ENCODE data around the gene VWC2.
"Not testable (repeated sequence)": the region's sequence is repeated elsewhere in the genome, so short reads cannot be mapped to it uniquely, and the experiment has no call there.

VWC2 gene

GRCh38 chr7:49851614-49851934, 78.1 kb downstream of the VWC2 start:
- DNase-seq (ENCODE audit: low read depth): not testable (repeated sequence)

DNA sequence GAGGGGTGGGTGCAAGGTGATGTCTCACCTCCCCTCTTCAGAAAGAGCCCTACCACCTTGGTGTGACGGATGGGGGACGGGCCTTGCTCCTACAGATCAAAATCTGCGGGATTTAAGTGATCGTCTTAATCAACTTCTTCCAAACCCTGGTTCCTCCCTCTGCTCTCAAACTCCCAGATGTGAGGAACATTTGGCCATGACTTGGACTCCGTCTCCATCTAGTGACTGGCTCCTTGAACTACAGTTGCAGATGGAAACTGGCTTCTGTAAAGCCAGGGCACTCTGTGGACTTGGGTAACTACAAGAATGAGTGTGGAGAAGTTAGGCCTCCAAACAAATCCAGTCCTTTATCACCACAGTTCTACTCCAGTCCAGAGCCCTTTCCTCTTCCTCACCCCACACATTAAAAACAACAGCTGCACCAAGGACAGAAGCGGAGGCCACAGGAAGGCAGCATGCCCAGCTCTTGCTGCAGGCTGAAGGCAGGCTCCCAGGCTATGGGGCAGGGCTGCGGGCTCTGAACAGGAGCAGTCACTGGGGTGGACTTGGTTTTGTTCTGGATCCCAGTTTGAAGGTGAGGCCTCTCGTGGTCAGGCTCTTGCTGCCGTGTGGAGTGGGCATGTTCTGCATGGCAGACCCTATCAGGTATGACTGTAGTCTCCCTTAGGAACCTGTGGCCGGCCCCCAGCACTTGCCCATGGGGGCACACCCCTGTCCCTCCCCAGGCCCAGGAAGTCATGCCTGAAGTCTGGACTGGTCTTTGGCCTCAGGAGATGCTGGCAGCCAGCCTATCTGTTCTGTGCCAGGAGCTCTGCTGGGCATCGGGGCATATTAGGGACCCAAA, 79.4 kb downstream of the VWC2 start:
- no peak for DNase-seq (ENCODE audit: low read depth)

GRCh38 chr7:49855281-49855980, 82.0 kb downstream of the VWC2 start:
- DNase-seq (ENCODE audit: low read depth): no peak

DNA sequence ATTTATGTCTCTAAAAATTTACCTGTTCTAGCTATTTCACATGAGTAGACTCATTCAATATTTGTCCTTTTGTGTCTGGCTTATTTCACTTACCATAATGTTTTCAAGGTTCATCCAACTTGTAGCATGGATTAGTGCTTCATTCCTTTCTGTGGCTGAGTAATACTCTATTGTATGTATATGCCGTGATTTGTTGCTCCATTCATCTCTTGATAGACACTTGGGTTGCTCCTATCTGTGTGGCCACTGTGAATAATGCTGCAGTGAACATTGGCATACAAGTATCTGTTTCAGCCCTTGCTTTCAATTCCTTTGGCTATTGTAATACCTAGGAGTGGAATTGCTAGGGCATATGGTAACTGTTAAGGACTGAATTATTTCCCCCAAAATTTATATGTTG, 86.9 kb downstream of the VWC2 start:
- DNase-seq (ENCODE audit: low read depth): no peak

- no peak for DNase-seq (ENCODE audit: low read depth)
Measured at GRCh38 chr7:49866076-49866735, 92.8 kb downstream of the VWC2 start.

GRCh38 chr7:49866910-49867309, 93.5 kb downstream of the VWC2 start:
- no peak for DNase-seq (ENCODE audit: low read depth)

DNA sequence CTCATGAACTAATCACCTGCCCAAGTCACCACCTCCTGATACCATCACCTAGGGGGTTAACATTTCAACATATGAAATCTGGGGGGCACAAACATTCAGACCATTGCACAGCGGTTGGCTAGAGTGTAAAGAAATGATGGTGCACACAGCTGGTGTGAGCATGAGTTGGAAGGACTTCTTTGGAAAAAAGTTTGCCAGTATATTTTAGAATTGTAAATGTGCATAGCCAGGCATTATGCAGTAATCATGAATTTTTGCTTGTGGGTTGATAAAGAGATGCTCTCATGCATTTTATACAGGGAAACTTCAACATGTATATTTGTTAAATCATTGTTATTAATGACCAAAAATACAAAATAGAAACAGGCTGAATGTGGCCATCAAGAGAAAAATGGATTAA, 100.0 kb downstream of the VWC2 start:
- DNase-seq (ENCODE audit: low read depth): no peak

- DNase-seq (ENCODE audit: low read depth): no peak
Measured at GRCh38 chr7:49875336-49875735, 101.9 kb downstream of the VWC2 start.

GRCh38 chr7:49876202-49876601, 102.8 kb downstream of the VWC2 start:
- DNase-seq (ENCODE audit: low read depth): no peak

- DNase-seq (ENCODE audit: low read depth): no peak
Measured at GRCh38 chr7:49878089-49878488, 104.7 kb downstream of the VWC2 start.

DNA sequence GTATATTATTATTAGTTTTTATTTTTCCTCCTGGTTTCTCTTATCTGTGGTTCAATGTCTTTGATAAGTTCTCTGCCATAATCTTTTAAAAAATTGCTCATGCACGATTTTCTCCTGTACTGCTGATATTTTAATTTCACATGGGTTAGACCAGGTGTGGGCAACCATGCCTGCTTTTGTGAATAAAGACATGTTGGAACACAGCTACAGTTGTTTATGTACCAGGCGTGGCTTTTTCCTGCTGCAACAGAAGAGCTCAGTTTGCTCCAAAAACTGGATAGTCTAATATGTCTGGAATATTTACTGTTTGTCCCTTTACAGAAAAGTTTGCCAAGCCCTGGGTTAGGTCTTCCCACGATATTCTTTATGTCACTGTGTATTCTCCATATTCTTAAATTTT, 105.2 kb downstream of the VWC2 start:
- DNase-seq (ENCODE audit: low read depth): no peak

DNA sequence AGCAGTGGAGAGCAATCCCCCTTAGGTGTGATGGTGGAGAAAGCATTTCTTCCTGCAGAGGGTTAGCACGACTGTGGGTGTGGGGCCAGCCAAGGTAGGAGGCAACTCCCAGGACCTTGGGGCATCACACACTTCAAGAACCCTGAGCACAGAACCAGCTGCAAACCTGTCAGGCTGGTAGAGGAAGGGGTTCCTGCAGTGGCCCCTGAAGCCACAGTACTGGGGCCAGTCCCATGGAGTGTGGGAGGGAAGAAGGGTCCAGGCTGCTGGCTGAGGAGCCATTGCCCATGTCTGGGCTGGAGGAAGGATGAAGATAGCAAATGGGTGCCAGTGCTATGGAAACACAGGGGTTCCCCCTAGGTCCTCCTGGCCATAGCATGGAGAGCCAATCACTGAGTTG, 110.5 kb downstream of the VWC2 start:
- DNase-seq (ENCODE audit: low read depth): no peak

DNA sequence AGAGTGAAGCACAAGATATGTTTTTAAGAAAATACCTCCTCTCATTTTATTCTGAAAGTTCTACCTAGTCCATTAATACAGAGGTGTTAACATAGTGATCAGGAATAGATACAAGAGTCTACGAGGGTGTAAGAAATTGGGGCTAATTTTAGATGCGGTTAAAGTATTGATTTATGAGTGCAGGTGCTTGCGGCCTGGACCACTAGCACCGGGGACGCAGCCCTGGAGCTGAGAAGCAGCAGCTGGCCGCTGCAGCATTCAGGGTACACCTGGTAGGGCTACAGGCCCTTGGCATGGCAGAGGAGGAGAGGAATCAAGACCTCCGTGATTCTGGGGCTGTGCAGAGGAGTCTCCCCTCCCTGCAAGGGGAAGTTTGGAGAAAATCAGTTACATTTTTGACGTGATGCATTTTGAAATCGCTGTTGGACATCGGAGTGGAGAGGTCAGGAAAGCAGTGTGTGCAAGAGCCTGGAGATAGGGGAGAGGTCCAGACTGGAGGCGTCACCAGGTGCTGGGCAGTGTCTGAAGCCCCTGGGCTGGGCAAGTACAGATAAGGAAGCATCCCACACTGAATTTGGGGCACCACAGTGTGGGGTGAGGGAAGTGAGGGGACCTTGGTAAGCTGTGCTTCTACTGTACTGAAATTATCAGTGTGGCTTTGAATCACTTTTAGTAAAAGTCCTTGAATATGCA, 112.3 kb downstream of the VWC2 start:
- no peak for DNase-seq (ENCODE audit: low read depth)

DNA sequence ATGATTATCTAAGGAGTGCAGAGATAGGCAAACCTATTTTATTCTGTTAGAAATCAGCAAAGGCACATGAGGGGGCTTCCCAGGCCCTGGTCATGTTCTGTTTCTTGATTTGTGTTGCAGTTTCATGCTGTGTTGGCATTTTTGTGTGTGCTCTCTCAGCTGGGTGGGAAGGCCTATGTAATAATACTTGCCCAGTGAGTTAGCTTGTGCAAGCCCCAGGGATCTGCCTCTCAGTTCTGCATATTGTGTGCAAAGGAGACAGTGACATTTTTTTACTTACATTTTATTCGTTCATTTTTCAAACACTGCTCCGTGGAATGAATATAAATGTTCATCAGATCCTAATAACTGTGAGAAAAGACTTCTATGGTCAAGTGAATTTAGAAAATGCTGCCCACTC, 119.0 kb downstream of the VWC2 start:
- no peak for DNase-seq (ENCODE audit: low read depth)

DNA sequence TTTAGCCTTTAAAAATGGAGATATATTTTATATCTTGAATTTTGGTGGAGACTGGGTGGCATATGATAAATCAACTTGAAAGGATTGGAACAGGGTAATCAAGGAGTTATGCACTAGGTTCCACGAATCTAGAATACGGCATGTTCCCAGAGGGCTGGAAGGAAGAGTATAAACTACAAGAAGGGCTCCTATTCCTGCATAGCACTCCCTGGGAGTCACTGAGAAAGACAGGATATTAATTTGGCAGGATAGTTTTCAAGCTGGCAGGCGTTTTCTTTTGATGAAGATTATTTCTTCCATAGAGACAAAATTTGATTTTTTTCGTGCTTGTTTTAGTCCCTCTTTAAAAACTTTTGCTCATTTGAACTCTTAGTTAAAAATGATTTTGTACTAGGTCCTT, 119.7 kb downstream of the VWC2 start:
- no peak for DNase-seq (ENCODE audit: low read depth)

DNA sequence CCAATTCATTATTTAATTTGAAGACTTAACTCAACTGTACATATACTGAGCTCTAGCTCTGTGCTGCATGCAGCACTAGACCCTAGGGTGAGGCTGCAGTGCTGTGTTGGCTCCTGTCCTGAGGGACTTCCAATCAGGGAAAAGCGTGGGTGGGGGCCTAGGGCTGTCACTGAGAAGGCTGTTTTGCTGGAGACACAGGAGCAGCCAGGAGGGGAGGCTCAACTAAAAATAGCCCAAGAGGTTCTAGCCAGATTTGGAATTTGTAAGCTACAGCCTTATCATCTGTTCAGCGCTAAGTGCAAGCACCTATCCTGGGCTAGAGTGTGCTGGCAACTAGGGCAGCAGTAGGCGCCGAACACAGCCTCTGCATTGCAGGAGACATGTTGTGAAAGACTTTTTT, 121.1 kb downstream of the VWC2 start:
- no peak for DNase-seq (ENCODE audit: low read depth)

GRCh38 chr7:49911909-49912308, 138.5 kb downstream of the VWC2 start:
- no peak for DNase-seq (ENCODE audit: low read depth)

DNA sequence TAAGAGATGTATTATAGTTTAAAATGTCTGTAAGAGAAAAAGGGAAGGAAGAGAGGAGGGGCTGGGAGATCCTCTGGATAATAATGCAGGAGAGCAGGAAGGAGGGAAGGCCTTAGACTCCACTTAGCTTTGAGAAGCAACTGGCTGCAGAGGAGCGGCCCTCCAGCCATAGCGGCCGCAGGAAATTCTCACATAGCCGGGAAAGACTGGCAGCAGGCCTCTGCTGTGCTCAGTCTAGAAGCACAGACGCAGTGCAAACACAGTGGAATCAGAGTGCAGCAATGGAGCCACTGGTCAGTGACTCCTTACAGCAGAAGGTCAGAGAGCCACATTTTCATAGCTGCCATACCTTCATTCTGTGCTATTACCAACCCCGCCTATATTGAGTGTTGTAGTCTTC, 153.3 kb downstream of the VWC2 start:
- no peak for DNase-seq (ENCODE audit: low read depth)

- no peak for DNase-seq (ENCODE audit: low read depth)
Measured at GRCh38 chr7:49927631-49928030, 154.2 kb downstream of the VWC2 start.

GRCh38 chr7:49928787-49929186, 155.3 kb downstream of the VWC2 start:
- DNase-seq (ENCODE audit: low read depth): no peak

DNA sequence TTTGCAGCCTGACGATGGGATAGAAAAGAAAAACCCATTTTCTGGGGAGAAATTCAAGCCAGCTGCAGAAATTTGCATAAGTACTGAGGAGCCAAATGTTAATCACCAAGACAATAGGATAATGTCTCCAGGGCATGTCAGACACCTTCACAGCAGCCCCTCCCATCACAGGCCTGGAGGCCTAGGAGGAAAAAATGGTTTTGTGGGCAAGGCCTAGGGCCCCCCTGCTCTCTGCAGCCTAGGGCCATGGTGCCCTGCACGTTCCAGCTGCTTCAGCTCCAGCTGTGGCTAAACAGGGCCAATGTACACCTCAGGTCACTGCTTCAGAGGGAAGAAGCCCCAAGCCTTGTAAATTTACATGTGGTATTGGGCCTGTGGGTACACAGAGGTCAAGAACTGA, 158.2 kb downstream of the VWC2 start:
- DNase-seq (ENCODE audit: low read depth): no peak

- DNase-seq (ENCODE audit: low read depth): no peak
Measured at GRCh38 chr7:49937608-49938007, 164.2 kb downstream of the VWC2 start.
